Left lobe of liver (tissue), 2 donors: ENCODE data around the gene GRIFIN. TPM values are rescaled to one million over a fixed set of nuclear protein-coding genes. Genes with fewer than 3 reads are reported as not detected.

Experiments
- ATAC-seq: fragments of 200-7000 bp; cut with Tn5 transposase; one replicate; pipeline ENCODE4 v1.9.1; 2020; ENCODE audit warnings: mild to moderate bottlenecking, moderate library complexity
- DNase-seq: peaks from one replicate; pipeline ENCODE4 v3.0.0-alpha.2; 2020; ENCODE audit warnings: low spot score
- total RNA-seq: library from RNA; stranded (reverse); gene quantifications from one replicate; pipeline ENCODE4 v1.2.1, GENCODE V29; 2021
- donor health status: DM: no; HTN: no; CAD: no; lungs with moderate emphysema.
- donor health status: DM: no; HTN: yes; CAD: no.

Gene GRIFIN
- total RNA-seq, 1 donor from 2014 or later = not detected

DNA sequence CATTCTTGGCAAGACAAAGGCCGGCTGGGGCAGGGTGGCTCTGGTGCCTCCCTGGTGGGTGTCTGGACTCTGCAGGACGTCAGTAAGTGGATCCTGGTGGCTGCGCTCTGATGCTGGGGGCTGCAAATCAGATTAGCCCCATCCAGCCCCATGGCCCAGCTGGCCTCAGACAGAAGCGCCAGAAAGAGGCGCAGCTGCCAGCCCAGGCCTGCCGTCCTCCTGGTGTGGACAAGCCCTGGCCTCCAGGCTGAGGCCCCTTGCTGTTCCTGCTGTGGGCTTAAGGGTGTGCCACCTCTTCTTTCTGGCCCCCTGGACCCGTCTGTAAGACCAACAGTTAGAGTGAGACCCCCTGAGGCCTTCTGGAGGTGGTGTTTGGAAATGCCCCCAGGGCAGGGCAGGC lies 37.5 kb upstream of the GRIFIN start:
- ATAC-seq (no peak), DNase-seq (no peak)

DNA sequence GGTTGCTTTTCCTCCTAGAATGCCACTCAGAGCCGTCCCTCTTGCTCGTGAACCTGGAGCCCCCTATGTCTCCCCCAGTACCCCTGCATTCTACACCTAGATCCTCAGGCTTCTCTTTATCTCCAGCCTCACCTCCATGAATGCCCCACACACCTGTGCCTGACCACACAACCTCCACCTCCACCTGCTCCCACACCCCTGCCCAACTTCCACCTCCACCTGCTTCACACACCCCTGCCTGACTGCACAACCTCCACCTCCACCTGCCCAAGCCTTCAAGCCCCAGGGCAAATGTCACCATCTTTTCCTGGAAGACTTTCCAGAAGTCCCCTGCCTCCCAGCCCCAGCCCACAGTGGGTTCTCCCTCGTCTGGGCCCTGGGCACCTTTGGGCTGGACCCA lies 36.5 kb upstream of the GRIFIN start:
- DNase-seq (no peak), ATAC-seq (no peak)

DNA sequence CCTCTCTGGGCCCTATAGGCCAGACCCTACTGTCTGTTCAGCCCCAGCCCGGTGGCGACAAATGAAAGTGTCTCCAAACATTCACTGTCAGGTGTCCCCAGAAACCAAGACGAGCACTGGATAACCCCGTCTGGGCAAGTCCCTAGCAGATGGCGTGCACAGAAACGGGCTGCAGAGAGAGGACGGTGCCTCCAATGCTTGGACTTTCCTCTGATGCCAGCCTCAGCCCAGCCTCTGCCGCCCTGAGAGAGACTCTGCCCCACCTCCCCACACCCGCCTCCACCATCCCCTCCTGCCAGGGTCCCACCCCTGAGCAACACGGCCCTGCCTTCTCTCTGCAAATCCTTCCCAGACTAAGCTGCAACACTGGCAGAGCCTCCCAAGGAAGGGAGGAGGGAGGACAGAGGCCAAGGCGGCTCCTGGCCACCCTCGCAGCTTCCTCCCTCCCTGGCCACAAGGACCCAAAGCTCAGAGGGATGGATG lies 36.0 kb upstream of the GRIFIN start:
- DNase-seq = no peak
- ATAC-seq = peak; percentile 6

DNA sequence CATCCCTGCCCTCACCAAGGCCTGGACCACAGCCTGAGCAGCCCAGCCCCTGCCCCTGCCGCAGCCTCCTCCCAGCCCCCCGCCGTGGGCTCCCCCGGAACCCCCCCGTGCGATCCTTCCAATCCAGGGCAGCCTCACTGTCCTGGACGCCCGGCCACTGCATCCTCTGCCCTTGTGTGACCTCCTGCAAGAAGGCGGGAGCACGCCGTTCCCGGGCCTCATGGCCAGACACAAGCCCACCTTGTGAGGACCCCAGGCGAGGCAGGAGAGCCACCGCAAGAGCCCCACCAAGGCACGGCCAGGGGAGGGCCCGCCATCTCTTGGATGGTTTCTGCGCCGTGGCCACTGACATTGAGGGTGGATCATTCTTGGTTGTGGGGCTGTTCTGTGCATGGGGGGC lies 35.6 kb upstream of the GRIFIN start:
- DNase-seq = no peak
- ATAC-seq = peak; percentile 7

DNA sequence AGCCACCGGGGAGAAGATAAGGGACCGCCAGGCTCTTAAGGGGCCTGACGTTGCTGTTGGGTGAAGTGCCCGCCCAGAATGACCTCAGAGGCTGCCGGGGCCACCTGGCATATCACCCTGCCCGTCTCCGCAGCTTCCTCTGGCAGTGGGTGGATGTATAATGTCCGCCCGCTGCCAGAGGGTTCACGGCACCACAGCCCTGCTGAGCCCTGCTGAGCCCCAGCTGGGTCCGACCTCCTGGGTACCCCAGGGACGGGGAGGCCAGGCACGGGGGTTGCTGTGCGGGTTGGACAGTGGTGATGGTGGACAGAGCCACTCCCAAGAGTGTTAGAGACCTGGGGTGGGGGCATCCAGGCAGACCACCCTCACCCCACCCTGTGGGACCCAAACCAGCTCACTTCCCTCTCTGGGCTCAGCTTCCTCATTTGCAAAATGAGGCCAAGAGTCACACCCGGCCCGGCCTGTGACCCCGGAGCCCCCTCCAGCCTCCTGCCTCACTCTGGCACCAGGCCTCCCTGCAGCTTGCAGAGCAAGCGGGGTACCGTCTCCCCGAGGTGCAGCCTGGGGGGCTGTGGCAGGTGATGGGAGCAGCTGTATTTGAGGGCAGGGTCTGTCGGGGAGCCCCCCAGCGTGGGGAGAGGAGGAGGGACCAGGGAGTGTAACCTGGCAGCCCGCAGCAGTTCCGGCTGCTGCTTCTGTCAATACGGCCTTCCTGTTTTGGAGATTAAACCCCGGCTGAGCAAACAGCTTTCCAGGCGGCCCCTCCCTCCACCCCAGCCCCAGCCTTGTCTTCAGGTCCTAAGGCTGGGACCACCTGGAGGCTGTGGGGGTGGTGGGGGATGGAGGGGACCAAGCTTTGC lies 34.9 kb upstream of the GRIFIN start:
- ATAC-seq (peak; percentile 34), DNase-seq (no peak)

DNA sequence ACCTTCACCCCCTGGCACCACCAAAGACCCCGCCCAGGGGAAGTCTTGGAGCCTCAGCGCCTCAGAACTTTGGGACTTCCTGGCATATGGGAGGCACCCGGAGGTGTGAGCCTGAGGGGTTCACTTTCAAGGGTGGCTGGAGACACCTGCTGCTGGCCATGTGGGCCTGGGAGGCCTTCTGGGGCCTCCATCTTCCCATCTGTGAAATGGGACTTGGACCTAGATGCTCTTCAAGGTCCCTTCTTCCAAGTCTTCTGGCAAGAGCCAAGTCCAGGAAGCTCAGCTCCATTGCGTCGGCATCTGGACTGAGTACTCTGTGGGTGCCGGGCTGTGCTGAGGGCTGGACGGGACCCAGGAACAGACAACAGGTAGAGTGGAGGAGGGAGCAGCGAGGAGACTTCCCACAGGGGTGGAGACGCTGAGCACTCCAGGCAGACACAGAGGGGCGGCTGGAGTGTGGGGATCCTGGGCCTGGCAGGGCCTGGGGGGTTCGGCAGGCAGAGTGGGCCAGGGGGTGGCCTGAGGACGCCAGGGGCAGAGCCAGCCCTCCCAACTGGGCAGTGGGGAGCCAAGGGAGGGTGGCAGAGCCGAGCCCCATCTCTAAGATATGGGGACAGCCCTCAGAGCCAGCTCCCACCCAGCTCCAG lies 34.1 kb upstream of the GRIFIN start:
- ATAC-seq = no peak
- no peak for DNase-seq

DNA sequence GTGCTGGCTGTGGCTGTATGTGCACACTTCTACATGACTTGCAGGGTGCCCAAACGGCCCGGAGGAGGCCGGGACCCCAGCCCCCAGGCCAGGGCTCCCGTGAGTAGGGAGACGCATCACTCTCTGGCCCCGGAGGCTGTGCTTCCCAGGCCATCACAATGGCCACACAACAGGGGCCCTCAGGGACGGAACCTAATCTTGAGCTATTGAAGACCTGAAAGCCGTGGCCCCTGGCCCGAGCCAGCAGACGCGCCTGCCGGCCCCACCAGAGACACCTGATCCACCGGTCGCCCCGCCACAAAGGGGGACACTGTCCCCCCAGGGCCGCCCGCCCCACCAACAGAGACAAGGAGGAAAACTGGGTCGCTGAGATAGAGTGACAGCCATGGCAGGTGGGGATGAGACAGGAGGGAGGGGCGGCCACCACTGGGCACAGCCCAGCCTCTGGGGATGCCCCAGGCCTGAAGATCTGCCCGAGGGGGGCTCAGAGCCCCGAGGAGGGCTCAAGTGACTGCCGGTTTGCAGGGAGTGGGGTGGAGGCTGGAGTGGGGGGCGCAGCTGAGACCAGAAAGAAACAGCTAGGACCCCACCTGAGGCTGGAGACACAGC lies 33.2 kb upstream of the GRIFIN start:
- ATAC-seq = no peak
- DNase-seq = no peak

DNA sequence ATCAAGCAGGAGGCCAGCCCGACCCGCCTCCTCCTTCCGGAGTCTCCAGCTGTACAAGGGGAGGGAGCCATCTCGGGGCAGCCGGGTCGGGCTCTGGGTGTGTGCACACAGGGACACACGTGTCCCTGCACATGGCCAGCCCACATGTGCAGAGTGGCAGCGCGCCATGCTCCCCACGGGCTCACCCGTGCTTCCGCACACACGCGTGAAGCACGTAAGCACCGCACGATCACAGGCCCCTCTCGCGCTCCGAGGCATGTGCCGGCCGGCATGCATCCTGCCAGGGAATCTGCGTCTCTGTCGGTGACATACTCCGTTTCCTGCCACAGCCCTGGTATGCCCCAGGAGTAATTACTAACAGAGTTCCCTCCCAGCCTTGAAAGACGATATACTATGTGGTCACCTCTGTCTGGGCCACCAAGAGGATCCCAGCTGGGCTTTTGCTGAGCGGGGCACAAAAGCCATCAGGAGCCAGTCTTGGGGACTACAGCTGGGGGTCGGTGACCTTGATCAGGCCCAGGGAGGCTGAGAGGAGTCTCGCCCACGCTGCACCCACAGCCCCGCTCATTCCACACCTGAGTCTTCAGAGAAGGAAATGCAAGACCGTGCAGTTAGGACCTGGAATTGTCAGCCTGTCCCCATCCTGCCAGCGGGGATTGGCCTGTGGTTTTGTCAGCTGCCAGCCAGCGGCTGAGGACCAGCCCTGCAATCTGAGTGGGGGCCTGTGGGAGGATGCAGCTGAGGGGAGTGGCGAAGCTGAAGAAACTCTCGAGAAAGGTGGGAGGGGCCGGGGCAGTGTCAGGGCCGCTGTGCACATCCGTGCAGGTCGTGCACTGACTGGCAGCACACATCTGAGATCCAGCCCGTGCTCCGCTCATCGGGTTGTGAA lies 32.4 kb upstream of the GRIFIN start:
- ATAC-seq (peak; percentile 29), DNase-seq (no peak)

DNA sequence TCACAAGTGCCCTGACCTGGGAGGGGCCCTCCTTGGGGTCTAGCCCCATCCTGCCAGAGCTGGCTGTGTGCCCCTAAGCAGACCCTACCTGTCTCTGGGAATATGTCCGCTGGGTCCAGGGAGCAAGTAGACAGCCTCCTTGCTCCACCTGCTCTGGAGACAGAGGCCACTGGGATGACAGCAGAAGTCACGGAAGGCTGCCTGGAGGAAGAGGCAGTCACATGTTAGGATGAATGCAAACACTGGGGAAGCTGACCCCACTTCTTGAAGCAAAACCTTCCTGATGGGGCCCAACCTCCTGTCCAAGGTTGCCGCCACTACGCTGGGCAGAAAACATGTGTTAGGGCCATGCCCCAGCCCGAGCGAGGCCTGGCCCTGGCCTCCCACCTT lies 31.7 kb upstream of the GRIFIN start:
- DNase-seq = no peak
- no peak for ATAC-seq

DNA sequence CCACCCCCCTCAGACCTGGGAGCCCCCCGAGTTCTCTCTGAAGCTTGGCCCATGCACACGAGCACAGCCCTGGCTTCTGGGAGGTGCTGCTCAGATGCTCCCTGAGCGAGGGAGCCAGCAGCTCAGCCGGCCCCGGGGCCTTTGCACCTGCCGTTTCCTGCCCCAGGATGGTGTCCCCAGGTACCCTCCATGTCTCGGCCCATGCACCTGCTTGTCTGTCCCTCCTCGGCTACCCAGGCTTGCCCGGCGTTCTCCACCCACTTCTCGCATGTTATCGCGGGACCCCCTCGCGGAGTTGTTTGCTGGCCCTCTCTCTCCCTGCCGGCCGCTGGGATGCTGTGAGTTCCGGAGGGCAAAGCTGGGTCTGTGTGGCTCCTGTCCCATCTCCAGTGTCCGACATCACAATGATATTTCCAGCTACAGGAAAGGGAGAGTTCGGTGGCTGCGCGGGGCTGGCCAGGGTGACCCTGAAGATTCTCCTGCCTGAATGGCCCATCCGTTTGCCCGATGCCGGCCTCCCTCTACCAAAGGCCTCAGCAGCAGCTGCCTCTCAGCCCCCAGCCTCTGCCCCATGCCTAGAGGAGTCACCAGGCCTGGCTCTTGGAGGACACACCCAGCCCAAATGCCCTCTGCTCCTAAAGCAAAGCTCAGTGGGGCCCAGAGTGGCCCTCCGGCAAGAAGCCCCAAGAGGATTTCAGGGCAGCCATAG lies 31.2 kb upstream of the GRIFIN start:
- no peak for ATAC-seq
- no peak for DNase-seq

DNA sequence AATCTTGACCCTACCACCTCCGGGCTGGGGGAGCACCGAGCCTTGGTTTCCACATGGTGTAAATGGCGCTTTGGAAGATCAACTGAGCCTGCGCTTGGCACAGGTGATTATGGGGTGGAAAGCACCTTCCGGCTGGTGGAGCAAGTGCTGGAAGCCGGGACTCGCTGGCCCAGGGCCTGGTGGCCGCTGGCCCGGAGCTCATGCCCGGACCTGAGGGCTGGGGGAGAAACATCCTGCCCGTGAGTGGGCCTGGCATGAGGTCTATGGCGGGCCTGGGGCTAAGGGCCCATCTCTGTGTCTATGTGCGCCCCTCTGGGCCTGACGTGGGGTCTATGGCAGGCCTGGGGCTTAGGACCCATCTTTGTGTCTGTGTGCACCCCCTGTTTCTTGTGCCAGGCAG lies 29.2 kb upstream of the GRIFIN start:
- no peak for DNase-seq

DNA sequence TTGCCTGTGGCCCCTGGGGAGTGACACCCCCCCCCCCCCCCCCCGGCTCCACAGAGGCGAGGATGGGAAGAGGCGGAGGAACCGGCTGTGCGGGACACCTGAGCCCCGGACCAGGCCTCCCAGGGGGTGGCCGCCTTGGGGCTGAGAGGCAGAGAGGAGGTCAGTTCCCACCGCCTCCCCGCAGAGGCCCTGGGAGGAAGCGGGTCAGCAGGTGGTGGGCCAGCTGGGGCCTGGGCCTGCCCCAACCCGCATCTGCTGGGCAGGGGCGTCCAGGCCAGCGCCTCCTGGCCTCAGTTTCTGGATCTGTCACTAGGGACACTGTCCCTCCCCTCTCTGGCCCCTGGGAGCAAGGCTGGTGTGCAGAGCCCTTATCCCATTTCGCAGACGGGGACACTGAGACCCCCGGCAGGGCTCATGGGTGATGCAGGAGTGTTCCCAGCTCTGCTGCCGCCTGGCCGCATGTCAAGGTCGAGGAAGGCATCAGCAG lies 28.7 kb upstream of the GRIFIN start:
- ATAC-seq (no peak), DNase-seq (no peak)

More for the DNA sequence above, 29.2 kb upstream of the GRIFIN start:
- ATAC-seq = no peak

DNA sequence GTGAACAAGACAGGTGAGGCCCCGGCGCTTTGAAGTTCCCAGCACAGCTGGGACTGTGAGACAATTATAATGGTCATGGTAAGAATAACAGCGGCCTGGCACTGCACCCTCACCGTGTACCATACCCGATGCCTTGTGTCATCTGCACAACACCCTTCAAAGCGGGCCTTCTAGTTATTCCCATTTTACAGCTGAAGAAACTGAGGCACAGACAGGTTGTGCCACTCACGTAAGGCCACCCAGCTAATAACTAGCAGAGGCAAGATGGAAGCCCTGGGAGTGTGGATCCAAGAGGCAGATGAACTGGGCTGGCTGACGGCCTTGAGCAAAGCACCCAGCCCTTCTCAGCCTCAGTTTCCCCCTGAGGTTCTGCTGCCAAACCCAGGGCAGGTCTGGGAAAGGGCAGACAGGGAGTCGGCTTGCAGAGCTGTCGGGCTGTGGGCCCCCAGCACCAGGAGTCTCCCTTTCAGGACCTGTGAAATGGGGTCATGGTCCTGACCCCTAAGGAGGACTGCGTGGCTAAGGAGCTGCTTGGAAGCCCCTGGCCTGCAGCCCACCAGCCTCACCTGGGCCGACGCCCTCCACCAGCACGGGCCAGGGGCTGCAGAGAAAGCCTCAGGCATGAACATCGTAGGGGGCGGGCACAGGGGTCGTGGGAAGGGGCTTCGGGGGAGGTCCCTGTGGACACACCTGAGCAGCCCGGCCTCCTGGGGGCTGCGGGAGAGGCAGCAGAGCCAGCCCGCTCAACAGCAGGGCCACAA lies 28.1 kb upstream of the GRIFIN start:
- DNase-seq (no peak), ATAC-seq (no peak)

DNA sequence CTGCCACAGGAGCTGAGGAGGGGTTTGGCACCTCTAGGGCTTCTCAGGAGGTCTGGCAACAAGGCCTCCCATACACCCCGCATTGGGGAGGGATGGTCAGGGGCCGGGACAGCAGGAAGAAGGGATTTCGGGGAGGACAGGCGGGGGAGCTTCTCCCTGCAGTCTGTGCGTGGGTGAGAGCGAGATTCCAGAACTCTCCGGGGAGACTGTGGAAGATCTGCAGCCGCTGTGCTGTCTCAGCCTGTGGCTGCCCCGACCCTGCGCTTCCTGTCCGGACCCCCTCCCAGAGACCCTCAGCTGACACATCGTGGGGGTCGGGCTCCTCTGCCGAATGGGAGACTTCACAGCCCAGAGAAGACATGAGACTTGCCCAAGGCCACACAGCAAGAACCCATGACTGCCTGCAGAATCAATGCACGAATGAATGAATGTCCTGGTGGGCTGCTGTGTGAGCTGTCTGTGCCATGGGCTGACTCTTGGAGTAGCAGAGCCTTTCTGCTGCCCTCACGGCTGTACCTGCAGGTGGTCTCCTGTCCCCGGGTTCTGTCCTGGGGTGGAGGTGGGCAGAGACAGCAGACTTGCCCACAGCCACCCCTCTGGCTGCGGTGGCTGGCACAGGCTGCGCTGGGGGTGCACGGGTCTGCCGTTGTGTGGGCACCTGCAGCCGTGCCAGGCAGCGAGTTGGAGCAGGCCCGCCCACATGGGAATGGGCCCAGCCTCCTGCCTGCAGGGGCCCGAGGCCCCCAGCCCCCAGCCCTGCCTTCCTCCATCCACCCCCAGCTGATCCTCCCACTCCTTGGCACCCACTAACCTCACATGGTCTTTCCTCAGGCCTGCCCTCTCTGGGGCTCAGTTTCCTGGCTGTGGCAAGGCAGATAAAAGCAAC lies 27.1 kb upstream of the GRIFIN start:
- no peak for ATAC-seq

DNA sequence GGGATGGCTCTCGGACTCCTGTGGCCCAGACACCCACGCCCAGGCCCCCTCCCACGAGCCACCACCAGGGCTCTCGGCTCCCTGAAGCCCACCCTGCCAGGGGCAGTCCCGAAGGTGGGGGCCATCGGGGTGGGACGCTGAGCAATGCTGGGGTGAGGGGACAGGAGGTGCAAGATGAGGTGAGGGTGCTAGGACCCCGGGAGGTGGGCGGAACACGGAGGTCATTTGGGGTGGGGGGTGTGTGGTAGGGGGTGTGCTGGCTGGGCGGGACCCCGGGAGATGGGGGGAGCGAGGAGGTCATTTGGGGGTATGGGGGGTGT lies 26.4 kb upstream of the GRIFIN start:
- ATAC-seq = no peak
- DNase-seq = no peak

More for the DNA sequence above, 27.1 kb upstream of the GRIFIN start:
- no peak for DNase-seq

DNA sequence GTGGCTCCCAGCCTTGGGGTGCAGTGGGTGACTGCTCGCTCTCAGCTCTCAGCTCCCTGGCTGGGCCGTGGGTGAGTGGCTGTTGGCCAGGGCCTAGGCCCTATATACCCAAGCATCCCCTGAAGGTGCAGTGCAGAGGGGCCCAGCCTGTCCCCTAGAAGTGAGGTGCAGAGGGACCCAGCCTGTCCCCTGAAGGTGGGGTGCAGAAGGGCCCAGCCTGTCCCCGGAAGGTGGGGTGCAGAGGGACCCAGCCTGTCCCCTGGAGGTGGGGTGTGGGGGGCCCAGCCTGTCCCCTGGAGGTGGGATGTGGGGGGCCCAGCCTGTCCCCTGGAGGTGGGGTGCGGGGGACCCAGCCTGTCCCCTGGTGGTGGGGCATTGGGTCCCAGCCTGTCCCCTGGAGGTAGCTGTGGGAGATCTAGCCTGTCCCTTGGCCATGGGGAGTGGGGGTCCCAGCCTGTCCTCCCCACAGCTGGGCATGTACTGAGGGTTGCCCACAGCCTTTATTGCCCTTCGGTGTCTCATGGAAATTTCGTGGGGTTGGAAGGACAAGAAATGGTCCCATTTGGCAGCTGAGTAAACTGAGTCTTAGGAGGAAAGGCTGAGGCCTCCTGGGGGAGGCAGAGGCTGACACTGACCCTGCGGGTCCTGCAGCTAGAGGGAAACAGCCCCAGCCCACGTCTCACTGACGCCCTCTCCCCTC lies 25.9 kb upstream of the GRIFIN start:
- no peak for DNase-seq
- no peak for ATAC-seq

DNA sequence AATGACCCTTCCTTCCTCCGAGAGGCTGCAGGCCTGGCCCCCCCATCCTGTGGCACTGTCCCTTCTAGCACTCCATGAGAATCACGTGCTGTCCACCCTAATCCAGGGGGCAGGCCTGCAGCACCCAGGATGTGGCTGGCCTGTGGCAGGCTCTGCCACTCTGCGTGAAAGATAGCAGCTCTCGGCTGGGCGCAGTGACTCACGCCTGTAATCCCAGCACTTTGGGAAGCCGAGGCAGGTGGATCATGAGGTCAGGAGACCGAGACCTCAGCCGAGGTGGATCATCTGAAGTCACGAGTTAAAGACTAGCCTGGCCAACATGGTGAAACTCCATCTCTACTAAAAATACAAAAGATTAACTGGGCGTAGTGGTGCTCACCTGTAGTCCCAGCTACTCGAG lies 24.5 kb upstream of the GRIFIN start:
- no peak for DNase-seq
- no peak for ATAC-seq
